Transverse colon (tissue), 4 donors: Measurements from ENCODE around the gene GNG10.

Source experiments
- POLR2A ChIP-seq: fragments of 450-650 bp; IDR thresholded peaks from one replicate; pipeline ENCODE4 v1.6.1; 2016; ENCODE audit warnings: antibody characterized with exemption, mild to moderate bottlenecking, moderate library complexity
- POLR2AphosphoS5 ChIP-seq, 3 donors: sonication (generic); formaldehyde crosslinking; IDR thresholded peaks; one replicate each; pipeline ENCODE4 v1.6.1; 2016; ENCODE audit warnings: antibody characterized with exemption in 3 of 3
- TF ChIP-seq, protein P1 (sequence below), 5 experiments: fragments of 200-600 bp in 3 of 5; fragments of 450-650 bp in 2 of 5; sonication (generic) in 3 of 5; IDR thresholded peaks; 1 replicate in 2 of 5; 2 replicates in 3 of 5; pipeline ENCODE4 v1.5.1; 2016 to 2017; ENCODE audit warnings: antibody characterized with exemption in 5 of 5, inconsistent platforms in 3 of 5, mild to moderate bottlenecking in 2 of 5, moderate library complexity in 1 of 5

- TF ChIP-seq, protein P1, sequence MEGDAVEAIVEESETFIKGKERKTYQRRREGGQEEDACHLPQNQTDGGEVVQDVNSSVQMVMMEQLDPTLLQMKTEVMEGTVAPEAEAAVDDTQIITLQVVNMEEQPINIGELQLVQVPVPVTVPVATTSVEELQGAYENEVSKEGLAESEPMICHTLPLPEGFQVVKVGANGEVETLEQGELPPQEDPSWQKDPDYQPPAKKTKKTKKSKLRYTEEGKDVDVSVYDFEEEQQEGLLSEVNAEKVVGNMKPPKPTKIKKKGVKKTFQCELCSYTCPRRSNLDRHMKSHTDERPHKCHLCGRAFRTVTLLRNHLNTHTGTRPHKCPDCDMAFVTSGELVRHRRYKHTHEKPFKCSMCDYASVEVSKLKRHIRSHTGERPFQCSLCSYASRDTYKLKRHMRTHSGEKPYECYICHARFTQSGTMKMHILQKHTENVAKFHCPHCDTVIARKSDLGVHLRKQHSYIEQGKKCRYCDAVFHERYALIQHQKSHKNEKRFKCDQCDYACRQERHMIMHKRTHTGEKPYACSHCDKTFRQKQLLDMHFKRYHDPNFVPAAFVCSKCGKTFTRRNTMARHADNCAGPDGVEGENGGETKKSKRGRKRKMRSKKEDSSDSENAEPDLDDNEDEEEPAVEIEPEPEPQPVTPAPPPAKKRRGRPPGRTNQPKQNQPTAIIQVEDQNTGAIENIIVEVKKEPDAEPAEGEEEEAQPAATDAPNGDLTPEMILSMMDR (IDR thresholded peaks at IDR 0.05) = no peak
- TF ChIP-seq POLR2A (no peak), POLR2AphosphoS5 (IDR thresholded peaks at IDR 0.05) (no peak)
Measured at GRCh38 chr9:111630964-111631213, 30.5 kb upstream of the GNG10 start.
